ENCODE results near the gene TFIP11. TPM values are rescaled to one million over a fixed set of nuclear protein-coding genes. Genes with fewer than 3 reads are reported as not detected.

The TFIP11 gene
- total RNA-seq, 1 donor from 2014 or later = 23.1 TPM

DNA sequence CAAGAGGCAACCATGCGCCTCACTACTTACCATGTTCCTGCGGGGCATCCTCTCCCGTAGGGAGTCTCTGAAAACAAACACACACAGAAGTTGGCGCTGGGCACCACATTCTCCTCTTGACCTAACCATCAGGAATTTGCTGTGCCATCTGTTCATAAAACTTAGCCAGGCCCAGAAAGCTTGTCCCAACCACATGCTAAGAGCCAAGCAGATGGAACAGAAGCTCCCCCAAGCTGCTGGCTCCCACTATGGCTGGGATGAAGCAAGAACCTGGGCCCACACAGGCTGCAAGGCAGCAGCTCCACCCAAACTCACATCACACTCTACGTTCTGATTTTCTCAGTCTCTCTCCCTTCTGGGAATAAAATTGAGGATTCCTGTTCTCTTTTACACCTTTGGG is 46.1 kb downstream of the TFIP11 start:
- Histone ChIP-seq H3K27me3 (no peaks in the 10 kb centered on the region), H3K36me3 (peaks cover 0 to 80% of the 10 kb centered on the region in 2 donors), H3K4me3 (no peak overlapping the region), H3K9me3 (no peaks in the 10 kb centered on the region), H3K27ac (no peak overlapping the region), H3K4me1 (no peaks in the 10 kb centered on the region)
- TF ChIP-seq CTCF (IDR thresholded peaks at IDR 0.05) = no peak
- TF ChIP-seq POLR2A (IDR thresholded peaks at IDR 0.05) = no peak
- no peak for TF ChIP-seq POLR2AphosphoS5 (IDR thresholded peaks at IDR 0.05; ENCODE audit: insufficient read depth in 1 of 2, low read depth in 1 of 2)
- intact Hi-C loops (cut with DNase I) = no loop called here
- DNase-seq (ENCODE audit: extremely low spot score in 2 of 2) = no peak

GRCh38 chr22:26464312-26464711 is 48.0 kb downstream of the TFIP11 start:
- intact Hi-C loops (cut with DNase I) = no loop called here
- no peak for DNase-seq (ENCODE audit: extremely low spot score in 2 of 2)
- H3K27me3 ChIP-seq = no peaks in the 10 kb centered on the region
- H3K9me3 ChIP-seq = no peaks in the 10 kb centered on the region
- TF ChIP-seq CTCF (IDR thresholded peaks at IDR 0.05) (no peak), POLR2AphosphoS5 (IDR thresholded peaks at IDR 0.05; ENCODE audit: insufficient read depth in 1 of 2, low read depth in 1 of 2) (no peak), POLR2A (IDR thresholded peaks at IDR 0.05) (no peak)
- H3K4me3 ChIP-seq = no peak overlapping the region
- no peak overlapping the region for H3K27ac ChIP-seq
- H3K36me3 ChIP-seq = peaks cover 0 to 61% of the 10 kb centered on the region in 2 donors
- H3K4me1 ChIP-seq = no peaks in the 10 kb centered on the region

- intact Hi-C loops (cut with DNase I) = no loop called here
- no peak overlapping the region for H3K4me3 ChIP-seq
- no peaks in the 10 kb centered on the region for H3K27me3 ChIP-seq
- H3K9me3 ChIP-seq = no peaks in the 10 kb centered on the region
- no peak overlapping the region for H3K27ac ChIP-seq
- DNase-seq (ENCODE audit: extremely low spot score in 2 of 2) = no peak
- H3K36me3 ChIP-seq = peaks cover 0 to 58% of the 10 kb centered on the region in 2 donors
- TF ChIP-seq POLR2AphosphoS5 (IDR thresholded peaks at IDR 0.05; ENCODE audit: insufficient read depth in 1 of 2, low read depth in 1 of 2) = no peak
- TF ChIP-seq POLR2A (IDR thresholded peaks at IDR 0.05) = no peak
- H3K4me1 ChIP-seq = no peaks in the 10 kb centered on the region
These were observed 48.6 kb downstream of the TFIP11 start for GRCh38 chr22:26463688-26464087.

DNA sequence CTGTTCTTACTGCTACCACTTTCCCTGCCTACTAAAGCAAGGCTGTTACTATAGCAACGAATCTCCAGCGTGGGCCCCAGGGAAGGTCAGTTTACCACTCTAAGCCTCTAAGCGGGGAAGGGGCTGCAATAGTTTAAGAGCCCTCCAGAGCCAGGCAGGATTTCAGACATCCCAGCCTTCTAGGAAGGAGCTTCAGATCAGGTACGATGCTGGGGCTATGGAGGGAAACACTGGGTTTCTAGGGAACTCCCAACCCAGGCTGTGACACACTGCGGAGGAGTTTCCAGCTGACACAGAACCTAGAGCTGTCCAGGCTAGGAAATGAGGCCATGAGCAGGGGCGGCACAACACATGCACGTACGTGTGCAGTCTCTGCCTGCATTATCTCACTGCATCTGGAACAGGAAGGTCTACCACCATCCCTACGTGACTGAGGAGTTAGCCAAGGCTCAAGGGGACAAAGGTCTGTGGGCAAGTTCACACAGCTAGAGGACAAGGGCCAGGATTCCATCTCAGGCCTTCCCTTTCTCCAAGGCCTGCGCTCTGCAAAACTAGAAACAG is 49.1 kb downstream of the TFIP11 start:
- Histone ChIP-seq H3K4me3 (no peak overlapping the region), H3K9me3 (no peaks in the 10 kb centered on the region), H3K27ac (no peak overlapping the region), H3K4me1 (no peaks in the 10 kb centered on the region), H3K27me3 (no peaks in the 10 kb centered on the region), H3K36me3 (peaks cover 0 to 55% of the 10 kb centered on the region in 2 donors)
- DNase-seq (ENCODE audit: extremely low spot score in 2 of 2) = no peak
- intact Hi-C loops (cut with DNase I) = no loop called here
- no peak for TF ChIP-seq CTCF (IDR thresholded peaks at IDR 0.05)
- TF ChIP-seq POLR2A (IDR thresholded peaks at IDR 0.05) = no peak
- TF ChIP-seq POLR2AphosphoS5 (IDR thresholded peaks at IDR 0.05; ENCODE audit: insufficient read depth in 1 of 2, low read depth in 1 of 2) = no peak

DNA sequence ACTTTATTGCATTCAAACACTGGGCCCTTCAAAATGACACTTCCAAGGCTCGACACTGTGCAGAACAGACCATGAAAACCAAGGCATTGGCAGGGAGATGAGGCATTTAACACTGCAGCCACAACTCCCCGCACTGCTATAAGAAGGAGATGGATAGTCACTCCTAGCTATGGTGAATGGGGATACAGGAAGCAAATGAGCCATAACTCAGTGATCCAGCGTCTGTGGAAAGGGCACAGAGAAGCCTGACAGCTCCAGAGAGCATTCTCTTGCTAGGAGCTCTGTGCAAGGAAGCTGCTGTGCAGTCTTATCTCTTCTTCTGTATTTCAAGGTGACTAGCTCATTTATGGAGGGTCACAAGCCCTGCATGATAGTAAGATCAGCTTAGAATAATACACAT is 49.6 kb downstream of the TFIP11 start:
- H3K27me3 ChIP-seq = no peaks in the 10 kb centered on the region
- no peak overlapping the region for H3K4me3 ChIP-seq
- intact Hi-C loops (cut with DNase I) = no loop called here
- no peak for DNase-seq (ENCODE audit: extremely low spot score in 2 of 2)
- no peak overlapping the region for H3K27ac ChIP-seq
- H3K9me3 ChIP-seq = no peaks in the 10 kb centered on the region
- H3K4me1 ChIP-seq = no peaks in the 10 kb centered on the region
- peaks cover 0 to 55% of the 10 kb centered on the region in 2 donors for H3K36me3 ChIP-seq
- no peak for TF ChIP-seq POLR2AphosphoS5 (IDR thresholded peaks at IDR 0.05; ENCODE audit: insufficient read depth in 1 of 2, low read depth in 1 of 2)
- no peak for TF ChIP-seq CTCF (IDR thresholded peaks at IDR 0.05)
- no peak for TF ChIP-seq POLR2A (IDR thresholded peaks at IDR 0.05)

All from vagina (tissue), 2 donors.